DMS 273 treated with DMSO at 0.1 percent for 48 hours (cell line): ENCODE data around the gene NR4A1.

Experiments
- DNase-seq: peaks from one replicate; lab custom pipeline; 2025; lab: John Stamatoyannopoulos, UW

The NR4A1 gene

DNA sequence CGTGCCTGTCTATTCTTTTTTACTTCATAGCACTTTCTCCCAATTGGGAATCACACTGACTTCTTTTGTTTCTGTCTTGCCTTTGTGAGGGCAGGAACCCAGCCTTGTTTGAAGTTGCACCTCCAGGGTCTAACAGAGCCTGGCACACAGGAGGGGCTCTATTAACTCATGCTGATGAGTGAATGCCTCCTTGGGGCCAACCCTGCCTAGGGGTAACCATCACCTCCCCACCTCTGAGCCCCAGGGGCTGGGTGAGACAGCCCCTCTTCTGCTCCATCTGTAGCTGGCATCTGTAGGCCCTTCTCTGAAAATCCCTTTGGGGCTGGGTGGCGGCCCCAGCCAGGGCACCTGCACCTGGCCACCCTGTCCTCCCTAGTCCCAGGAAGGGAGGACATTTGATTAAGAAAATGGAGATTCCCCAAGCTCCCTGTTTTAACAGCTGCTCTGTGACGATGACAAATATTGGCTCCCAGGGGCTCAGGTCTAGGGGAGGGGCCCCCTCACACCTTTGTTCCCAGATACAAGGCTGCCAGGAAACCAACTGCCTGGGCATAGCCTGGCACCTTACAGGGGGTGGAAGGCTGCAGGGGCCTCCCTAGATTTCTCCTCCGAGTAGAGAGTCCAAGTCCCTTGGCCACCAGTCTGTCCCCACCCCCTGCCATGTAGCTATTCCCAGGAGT is 32.7 kb upstream of the NR4A1 start:
- no peak for DNase-seq

DNA sequence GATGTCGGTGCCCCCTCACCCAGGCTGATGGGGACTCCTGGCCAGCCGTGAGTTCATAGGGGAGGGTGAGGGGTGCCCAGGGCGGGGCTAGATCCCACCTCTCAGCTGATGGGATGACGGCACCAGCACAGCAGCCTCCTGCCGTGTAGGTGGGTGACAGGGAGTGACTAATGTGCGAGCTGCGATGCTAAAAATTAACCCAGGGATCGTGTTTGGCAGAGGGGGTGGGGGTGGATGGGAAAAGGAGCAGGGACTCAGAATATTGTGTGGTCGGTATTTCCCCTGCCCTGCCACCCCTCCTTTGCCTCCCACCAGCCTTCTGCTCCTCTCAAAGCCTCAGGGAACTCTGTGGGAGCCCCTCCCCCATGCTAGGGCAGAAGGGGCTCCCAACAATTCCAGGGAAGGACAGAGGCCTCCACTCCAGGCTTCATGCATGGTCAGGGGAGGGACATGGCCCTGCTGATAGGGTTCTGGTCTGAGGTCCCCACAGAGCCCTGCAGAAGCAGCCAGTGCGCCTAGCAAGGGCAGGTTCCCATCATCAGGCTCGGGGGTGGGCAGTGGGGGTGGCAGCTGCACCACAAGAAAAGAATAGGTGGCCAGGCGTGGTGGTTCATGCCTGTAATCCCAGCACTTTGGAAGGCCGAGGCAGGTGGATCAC is 32.0 kb upstream of the NR4A1 start:
- no peak for DNase-seq

DNA sequence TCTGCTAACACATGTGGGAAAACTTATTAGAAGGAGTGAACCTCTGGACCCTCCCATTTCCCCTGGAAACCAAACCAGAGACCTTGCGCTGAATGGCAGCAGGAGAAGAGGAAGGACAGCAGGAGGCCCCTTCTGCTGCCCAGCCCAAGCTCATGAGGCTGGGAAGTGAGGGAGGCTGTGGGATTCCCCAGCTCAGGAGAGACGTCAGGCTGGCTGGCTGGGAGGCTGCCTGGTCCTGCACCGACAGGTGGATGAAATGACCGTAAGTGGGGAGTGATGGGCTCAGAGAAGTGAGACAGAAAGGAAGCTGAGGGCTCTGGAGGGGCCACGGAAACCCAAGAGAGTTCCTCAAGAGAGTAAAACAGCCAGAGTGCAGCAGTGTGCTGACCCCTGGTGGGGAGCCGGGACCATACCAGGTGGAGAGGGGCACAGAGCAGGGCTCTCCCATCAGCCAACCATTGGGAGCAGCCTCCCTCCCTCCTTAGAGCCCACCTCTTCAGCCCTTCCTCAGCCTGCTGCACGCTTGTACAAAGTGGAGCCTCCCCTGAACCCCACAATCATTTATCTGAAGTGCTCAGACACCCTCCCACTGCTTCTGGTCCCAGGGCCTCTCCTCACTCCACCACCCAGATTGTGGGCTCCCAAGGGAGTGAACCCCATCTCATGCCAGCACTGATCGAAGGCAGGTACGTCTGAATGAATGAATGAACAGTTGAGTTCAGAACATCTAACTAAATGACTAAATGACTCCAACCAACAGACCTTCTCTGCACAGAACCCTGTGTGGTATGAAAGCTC is 30.5 kb upstream of the NR4A1 start:
- DNase-seq = peak; percentile 33

DNA sequence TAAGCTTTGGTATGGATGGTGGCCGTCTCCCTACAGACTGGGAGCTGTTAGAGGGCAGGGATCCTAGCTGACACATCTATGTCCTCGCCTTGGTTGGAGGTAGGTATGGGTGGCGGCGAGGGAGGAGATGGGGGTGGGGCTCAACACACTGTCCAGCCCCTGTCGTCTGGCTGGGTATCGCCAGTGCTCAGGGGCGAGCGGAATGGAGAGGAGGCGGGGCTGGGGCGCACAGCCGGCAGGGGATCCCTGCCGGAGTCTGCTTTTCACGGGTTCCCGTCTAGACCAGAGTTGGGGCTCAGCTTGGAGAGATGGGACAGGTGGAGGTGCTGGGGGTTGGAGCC is 28.4 kb upstream of the NR4A1 start:
- no peak for DNase-seq

DNA sequence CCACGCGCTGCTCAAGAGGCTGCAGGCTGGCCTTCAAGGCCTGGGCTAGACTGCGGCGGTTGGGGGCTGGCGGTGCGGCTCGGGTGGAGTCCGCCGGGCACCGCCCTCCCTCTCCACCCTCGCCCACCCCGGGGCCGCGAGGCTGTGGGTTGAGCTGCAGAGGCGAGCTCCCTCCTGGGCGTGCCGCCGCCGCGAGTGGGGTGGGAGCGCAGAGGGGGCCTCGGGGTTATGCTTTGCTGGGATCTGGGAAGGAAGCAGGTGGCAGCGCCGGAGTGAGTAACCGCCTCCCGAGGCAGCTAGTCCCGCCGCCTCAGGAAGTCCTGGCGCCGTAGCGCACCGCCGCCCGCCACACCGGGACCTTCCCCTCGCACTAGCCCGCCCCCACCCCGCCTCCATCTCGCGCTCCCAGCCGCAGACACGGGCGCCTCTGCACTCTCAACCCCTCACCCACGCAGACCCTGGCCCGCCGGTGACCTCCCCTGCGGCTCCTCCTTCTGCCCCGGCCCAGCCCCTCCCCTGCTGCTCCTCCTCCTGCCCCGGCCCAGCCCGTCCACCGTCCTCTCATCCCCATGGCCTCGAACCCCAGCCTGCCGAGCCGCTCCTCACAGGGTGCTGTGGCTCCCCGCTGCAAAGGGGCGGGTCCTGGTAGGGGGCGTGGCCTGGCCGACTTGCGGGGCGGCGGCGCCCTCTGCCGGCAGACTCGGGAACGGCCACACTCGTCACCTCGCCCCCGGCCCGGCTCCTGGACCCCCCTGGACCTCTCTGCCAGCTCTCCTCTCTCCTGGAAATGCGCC is 27.9 kb upstream of the NR4A1 start:
- DNase-seq = no peak

DNA sequence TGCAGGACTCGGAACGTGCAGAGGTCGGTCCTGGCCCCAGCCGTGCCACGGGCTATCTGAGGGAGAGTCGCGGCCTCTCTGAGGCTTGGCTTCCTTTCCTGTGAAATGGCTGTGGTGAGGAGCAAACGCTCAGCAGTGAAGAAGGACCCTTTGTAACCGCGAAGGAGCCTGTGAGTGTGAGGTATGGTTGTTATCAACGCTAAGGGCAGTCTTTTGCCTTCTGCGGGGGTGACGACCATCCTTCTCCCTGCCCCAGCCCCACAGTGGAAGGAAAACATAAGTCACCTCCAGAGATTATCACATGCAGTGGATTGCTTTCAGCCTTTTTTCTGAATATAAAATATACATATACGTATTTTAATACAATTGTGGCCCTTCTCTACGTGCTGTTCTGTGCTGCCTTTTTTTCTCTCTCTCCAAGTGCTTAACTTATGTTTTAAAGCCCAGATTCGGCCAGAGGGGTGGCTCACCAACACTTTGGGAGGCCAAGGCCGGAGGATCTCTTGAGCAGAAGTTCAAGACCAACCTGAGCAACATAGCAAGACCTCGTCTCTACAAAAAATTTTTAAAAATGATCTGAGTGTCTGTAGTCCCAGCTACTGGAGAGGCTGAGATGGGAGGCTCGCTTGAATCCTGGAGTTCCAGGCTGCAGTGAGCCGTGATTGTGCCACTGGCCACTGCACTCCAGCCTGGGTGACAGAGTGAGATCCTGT is 27.1 kb upstream of the NR4A1 start:
- no peak for DNase-seq

DNA sequence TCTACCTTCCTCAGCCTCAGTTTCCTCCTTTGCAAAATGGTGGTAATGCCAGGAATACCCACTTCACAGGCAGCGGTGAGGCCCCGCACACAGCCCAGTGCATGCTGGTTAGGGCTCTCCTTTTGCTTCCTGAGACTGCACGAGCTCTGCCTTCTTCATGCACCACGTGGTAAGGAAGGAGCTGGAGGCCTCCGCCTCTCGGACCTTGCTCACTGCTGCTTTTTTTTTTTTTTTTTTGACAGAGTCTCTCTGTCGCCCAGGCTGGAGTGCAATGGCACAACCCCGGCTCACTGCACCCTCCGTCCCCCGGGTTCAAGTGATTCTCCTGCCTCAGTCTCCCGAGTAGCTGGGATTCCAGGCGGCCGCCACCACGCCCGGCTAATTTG is 26.4 kb upstream of the NR4A1 start:
- no peak for DNase-seq

DNA sequence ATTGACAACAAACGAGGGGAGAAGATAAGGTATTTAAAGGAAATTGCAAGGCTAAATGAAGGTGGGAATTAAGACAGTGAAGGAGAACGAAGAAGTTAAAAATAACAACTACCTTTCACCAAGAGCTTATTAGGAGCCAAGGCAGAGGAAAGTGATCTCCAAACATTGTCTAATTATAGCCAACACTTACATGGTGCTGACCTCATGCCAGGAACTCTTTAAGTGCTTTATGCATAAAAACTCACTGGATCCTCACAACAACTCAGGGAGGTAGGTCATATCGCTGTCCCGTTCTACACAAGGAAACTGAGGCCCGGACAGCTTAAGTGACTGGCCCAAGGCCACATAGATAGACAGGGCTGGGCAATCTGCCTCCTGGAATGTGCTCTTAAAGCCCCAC is 25.0 kb upstream of the NR4A1 start:
- DNase-seq = no peak

DNA sequence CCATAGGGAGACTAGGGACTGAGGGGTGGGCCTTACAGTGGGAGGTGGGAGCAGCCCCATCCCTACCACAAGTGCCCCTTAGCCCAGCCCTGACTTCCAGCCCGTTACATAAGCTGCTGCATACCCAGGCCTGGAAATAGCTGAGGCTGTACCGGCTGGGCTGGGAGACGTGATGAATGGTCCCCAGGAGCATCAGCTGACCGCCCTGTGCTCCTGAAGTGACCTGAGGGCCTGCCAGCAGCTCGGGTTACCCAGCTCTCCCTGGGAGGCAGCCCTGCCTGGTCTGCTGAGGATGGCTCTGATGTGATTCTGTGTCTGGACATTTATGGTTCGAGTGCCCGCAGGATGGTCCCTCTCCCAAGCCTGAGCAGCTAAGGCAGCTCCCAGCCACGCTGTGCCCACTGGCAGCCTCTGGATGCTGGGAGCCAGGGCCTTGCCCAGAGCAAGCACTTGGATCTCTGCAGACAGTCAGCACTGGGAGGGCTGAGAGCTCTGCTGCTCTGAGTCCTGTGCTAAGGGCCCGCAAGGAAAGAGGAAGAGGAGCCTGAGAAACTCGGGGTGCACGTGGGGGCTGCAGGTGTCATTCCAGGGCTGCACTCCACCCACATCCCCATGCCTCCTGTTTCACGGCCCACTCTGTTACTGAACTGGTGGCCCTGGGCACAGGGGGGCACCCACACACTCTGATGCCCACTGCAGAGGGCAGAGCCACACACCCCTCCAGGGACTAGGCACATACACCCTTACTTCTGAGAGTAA is 24.0 kb upstream of the NR4A1 start:
- no peak for DNase-seq

DNA sequence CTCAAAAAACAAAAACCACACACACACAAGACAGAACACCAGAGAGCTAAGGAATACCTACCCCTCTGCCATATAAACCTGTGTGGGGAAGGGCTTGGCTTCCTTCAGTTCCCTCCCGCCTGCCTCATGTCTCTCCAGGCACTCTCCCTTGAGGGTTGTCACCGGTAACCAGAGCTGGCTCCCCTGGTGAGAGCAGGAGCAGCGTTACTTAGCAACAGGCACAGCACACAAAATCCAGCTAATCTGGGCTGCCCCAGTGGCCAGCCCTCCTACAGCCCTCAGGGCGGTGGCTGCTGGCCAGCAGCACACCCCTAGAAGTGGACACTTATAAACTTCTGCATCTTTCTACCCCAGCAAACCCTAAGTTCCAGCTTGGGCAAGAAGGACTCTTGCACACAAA is 21.6 kb upstream of the NR4A1 start:
- DNase-seq = peak; percentile 36

DNA sequence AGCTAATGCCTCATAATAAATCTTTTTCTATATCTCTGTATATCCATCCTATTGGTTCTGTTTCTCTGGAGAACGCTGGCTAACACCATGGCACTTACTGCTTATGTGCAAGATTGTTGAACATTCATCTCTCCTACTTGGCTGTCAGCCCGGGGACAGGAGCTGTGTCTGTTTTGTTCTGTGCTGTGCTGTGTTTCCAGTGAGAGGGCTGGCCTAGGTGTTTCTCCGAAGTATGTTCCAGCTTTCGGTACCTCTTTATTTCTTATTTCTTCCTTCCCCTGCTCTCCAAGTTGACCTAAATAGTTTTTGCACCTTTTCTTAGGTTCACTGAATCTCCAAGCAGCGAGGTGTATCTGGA is 18.8 kb upstream of the NR4A1 start:
- peak; percentile 18 for DNase-seq

DNA sequence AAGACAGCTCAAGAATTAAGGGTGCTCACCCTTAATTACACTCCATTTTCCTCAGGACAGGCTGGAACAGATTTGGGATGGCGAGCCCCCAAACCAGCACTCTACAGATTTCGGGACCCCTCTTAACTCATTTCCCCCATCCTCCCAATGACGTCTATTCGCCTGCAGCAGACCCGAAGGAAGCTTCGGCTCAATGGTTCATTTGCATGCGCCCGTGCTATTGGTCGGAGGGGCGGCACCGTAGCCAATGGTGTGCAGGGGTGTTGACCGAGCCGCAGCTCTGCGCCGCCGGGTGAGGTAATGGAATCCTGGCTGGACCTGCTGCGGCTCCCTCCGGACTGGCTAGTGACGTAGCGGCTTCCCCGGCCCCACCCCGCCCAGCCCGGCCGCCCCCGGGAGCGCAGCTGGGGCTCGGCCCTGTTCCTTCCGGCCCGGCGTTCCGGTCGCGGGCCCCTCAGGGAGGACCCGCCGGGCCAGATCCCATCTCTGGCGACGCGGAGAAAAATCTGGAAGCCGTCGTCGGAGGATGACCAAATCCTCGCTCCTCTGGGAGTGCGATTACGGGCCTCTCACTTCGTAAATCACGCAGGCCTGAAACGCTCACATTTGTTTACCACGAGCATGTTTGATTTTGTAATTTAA is 18.3 kb upstream of the NR4A1 start:
- peak; percentile 85 for DNase-seq

DNA sequence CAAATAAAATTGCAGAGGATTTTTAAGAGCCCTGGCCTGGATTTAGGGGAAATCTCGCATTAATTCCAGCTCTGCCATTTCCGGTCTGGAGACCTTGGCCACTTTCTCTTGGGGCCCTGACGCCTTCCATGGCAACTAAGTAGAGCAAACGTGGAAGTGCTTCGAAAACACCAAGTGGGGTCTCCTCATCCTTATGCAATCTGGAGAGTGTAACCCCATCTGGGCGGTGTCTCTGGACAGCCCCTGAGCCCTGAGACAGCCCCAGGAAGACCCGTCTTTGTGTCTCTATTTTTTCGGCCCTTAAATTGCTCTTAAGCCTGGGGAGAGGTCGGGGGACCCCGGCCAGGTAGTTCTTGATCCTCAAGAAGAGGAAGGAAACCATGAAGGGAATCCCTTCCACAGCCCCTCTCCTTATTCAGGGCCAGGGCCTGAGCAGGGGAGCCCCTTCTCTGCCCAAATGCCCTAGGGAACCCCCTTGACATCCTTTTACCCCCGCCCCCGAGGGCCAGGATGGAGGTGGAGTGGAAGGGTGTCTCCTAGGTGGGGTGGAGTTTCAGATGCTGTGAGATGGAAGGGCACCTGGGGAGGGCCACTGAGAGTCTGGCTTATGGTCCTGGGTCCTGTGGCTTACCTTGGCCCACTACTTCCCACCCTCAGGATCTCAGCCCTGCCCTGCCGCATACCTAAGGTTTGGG is 17.6 kb upstream of the NR4A1 start:
- DNase-seq = no peak

DNA sequence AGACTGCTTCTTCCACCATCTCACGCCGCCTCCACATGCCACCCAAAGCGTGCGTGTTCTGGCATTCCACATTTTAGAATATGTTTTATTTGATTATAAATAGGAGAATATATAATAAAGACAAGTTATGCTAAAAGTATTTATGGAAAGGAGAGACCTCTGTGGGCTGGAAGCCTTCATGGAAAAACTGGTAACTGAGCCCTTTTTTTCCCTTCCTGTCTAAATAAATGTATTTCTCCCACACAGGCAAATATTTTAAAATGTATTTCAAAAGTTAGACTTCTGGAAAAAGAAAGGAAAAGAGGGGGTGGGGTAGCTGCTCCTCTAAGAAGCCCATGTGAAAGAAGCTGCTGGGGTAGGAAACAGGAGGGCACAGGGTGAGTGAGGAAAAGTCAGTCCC is 16.1 kb upstream of the NR4A1 start:
- DNase-seq = no peak

DNA sequence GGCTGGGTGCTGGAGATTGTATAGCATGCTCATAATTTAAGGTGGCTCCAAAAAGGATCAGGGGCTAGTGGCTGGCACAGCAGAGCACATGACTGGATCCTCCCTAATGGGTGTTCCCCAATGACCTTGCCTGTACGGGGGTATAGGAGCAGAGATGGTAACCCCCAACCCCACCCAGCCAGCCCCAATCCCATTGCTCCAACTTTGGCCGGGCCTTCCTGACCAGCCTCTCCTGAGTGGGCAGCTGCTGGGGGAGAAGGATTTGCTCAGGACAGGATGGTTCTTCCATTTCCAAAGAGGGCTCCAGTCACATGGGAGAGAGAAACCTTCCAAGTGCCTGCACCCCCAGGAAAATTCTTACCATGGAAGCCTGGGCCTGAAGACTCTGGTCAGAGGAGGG is 15.3 kb upstream of the NR4A1 start:
- DNase-seq = no peak

DNA sequence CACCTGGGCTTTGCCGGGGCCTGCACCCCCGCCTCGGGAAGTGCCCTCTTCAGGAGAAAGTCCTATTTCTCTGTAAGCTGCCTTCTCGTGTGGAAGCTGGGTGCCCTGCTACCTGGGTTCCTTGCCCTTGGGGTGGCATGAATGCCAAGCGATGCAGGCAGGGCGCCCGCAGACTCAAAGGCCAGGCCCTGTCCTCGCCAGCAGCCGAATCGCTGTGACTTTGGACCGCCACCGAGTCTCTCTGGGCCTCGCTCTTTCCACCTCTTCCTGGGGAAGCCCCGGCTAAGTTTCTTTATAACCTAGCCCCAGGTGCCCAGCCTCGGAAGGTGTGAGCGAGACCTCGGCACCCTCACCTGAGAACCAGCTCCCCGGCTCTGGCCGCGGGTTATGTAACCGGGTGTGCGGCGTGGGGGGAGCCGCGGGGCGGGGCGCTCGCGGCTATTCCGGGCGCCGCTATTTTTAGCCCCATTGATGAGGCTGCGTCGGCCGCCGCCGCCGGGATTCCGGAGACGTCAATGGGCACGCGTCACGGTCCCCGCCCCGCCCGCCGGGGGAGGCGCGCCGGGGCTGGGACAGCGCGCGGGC is 14.6 kb upstream of the NR4A1 start:
- DNase-seq = no peak

DNA sequence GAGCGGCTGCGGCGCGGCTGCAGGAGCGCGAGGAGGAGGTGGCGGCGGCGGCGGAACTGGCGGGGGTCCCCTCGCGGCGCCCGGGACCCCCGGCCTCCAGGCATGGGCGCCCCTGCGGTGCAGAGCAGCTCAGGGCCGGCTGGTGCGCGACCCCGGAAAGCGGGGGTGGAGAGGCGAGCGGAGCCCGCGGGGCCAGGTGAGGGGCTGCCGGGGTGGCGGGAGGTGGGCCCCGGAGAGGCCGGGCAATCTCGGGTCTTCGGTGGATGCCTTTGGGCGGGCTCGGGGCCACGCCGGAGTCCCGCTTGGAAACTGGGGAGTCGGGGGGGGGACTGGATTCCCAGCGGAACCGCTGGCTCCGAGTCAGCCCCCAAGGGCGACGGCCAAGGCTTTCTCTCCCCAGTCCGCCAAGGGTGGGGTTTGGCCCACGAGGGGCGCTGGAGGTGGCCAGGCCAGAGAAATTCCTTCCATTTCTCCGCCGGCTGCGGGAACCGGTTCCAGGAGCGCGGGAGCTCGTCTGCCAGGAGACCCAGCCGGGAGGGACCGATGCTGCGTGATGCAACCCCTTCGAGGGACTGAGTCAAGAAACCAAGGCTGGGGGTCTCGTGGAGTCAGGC is 13.9 kb upstream of the NR4A1 start:
- DNase-seq = no peak

DNA sequence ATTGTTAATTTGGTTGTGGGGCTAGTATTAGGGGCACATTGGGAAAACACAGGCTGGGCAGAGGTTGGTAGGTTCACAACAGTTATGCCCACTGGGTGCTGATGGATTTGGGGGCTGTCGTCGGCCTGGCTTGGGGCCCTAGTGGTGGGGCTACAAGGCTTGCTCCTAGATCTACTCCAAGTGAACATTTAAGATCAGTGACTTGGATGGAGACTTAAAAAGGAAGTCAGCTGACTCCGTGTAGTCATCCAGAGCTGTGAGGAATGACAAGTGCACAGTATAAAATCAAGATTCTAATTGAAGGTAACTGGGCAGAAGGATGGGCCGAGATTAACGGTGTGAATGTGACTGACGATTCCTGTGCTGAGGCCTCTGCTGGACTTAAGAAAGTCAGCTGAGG is 12.8 kb upstream of the NR4A1 start:
- no peak for DNase-seq

DNA sequence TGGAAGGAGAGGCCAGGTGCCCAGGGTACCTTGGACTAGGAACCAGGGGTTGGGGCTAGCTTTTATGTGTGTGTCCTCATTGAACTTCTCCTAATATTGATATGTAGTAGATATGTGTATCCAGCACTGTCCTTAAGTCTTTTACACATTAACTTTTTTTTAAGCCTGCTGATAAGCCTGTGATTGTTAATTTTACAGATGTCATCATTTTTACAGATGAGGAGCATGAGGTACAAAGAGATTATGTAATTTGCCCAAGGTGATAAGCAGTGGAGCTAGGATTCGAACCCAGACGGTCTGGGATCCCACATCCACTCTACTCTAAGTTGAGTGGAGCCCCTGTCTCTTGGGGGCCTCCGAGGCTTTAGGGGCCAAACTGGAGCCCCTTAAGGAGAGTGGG is 10.2 kb upstream of the NR4A1 start:
- DNase-seq = no peak
